Urothelium cell line (cell line): ENCODE measurements around the gene ARHGAP25.

Experiments used
- DNase-seq: peaks from one replicate; pipeline ENCODE4 v3.0.0; 2011; ENCODE audit warnings: low spot score, mixed read lengths
- FAIRE-seq: peaks from 2 replicates; lab custom pipeline; 2011; peaks lifted over from hg19 to GRCh38; lab: Jason Lieb, UNC

Gene ARHGAP25

GRCh38 chr2:68854476-68854875, 119.9 kb downstream of the ARHGAP25 start:
- no peak for DNase-seq
- FAIRE-seq, result no peak

GRCh38 chr2:68855550-68855949, 120.9 kb downstream of the ARHGAP25 start:
- DNase-seq, result no peak
- FAIRE-seq, result no peak

- DNase-seq (no peak), FAIRE-seq (no peak)
Observed at GRCh38 chr2:68857202-68857845, 122.7 kb downstream of the ARHGAP25 start.

GRCh38 chr2:68857855-68858456, 123.3 kb downstream of the ARHGAP25 start:
- peak; percentile 13 for FAIRE-seq
- no peak for DNase-seq

GRCh38 chr2:68860111-68860510, 125.5 kb downstream of the ARHGAP25 start:
- DNase-seq (no peak), FAIRE-seq (no peak)

GRCh38 chr2:68861330-68861729, 126.7 kb downstream of the ARHGAP25 start:
- no peak for FAIRE-seq

GRCh38 chr2:68862889-68863288, 128.3 kb downstream of the ARHGAP25 start:
- no peak for DNase-seq
- peak; percentile 17 for FAIRE-seq

More at GRCh38 chr2:68861330-68861729, 126.7 kb downstream of the ARHGAP25 start:
- DNase-seq, result no peak

GRCh38 chr2:68863996-68864395, 129.4 kb downstream of the ARHGAP25 start:
- no peak for DNase-seq
- no peak for FAIRE-seq

- FAIRE-seq (no peak), DNase-seq (no peak)
Observed at GRCh38 chr2:68865108-68865507, 130.5 kb downstream of the ARHGAP25 start.

- no peak for FAIRE-seq
- no peak for DNase-seq
Observed at GRCh38 chr2:68870215-68870614, 135.6 kb downstream of the ARHGAP25 start.

- FAIRE-seq (no peak), DNase-seq (no peak)
Observed at GRCh38 chr2:68871159-68871764, 136.7 kb downstream of the ARHGAP25 start, which contains the start of gene BMP10. Gene BMP10 (minus strand): TSS chr2:68871397. CDS start chr2:68871358, 39 bp downstream.
